NK-92 (cell line): ENCODE results near the gene HAGH.
"Not testable (repeated sequence)": the region's sequence is repeated elsewhere in the genome, so short reads cannot be mapped to it uniquely, and the experiment has no call there.

Experiments
- DNase-seq: peaks from one replicate; lab custom pipeline; 2025; ENCODE audit not compliant: unreplicated experiment; lab: John Stamatoyannopoulos, UW

HAGH gene

GRCh38 chr16:1812732-1813163 lies 13.9 kb downstream of the HAGH start:
- DNase-seq, result no peak

- DNase-seq, result no peak
These were observed 16.1 kb downstream of the HAGH start for GRCh38 chr16:1810536-1810935.

GRCh38 chr16:1810106-1810505 lies 16.5 kb downstream of the HAGH start:
- DNase-seq, result no peak

- DNase-seq, result no peak
These were observed 17.3 kb downstream of the HAGH start for GRCh38 chr16:1809281-1809801.

- DNase-seq, result no peak
These were observed 17.9 kb downstream of the HAGH start for GRCh38 chr16:1808691-1809090.

- DNase-seq, result no peak
These were observed 19.0 kb downstream of the HAGH start for GRCh38 chr16:1807626-1808025.

GRCh38 chr16:1800701-1801100 lies 25.9 kb downstream of the HAGH start:
- no peak for DNase-seq

- not testable (repeated sequence) for DNase-seq
These were observed 27.4 kb downstream of the HAGH start for GRCh38 chr16:1799263-1799662.

- no peak for DNase-seq
These were observed 31.5 kb downstream of the HAGH start for GRCh38 chr16:1794908-1795666.

GRCh38 chr16:1794221-1794871 lies 32.3 kb downstream of the HAGH start:
- DNase-seq, result no peak

GRCh38 chr16:1793578-1794220 lies 32.9 kb downstream of the HAGH start, which contains the start of gene IGFALS:
Gene IGFALS, minus strand, starts transcription at chr16:1793705. Its CDS starts 53 bp downstream, at chr16:1793652.
- DNase-seq, result no peak

GRCh38 chr16:1792836-1793577 lies 33.6 kb downstream of the HAGH start:
- no peak for DNase-seq

- no peak for DNase-seq
These were observed 34.4 kb downstream of the HAGH start for GRCh38 chr16:1791943-1792812.

GRCh38 chr16:1791256-1791942 lies 35.2 kb downstream of the HAGH start:
- no peak for DNase-seq

GRCh38 chr16:1790611-1791255 lies 35.9 kb downstream of the HAGH start:
- DNase-seq, result no peak

- DNase-seq, result no peak
These were observed 36.4 kb downstream of the HAGH start for GRCh38 chr16:1790261-1790610.

GRCh38 chr16:1789643-1790045 lies 37.0 kb downstream of the HAGH start:
- no peak for DNase-seq

- no peak for DNase-seq
These were observed 37.9 kb downstream of the HAGH start for GRCh38 chr16:1788708-1789100.

GRCh38 chr16:1788095-1788707 lies 38.4 kb downstream of the HAGH start:
- no peak for DNase-seq
